GM18499 (cell line): ENCODE measurements around the gene CYB5R3.
"Not testable (repeated sequence)": the region's sequence is repeated elsewhere in the genome, so short reads cannot be mapped to it uniquely, and the experiment has no call there.

ENCODE experiments used
- ATAC-seq: cut with Tn5 transposase; IDR thresholded peaks from one replicate; pipeline ENCODE4 v1.9.1; 2021; ENCODE audit warnings: moderate number of reproducible peaks; ENCODE audit not compliant: insufficient read depth, unreplicated experiment

The CYB5R3 gene

GRCh38 chr22:42626951-42627625 lies 22.1 kb downstream of the CYB5R3 start:
- no peak for ATAC-seq

- no peak for ATAC-seq
Measured at GRCh38 chr22:42626431-42626830, 22.8 kb downstream of the CYB5R3 start.

- ATAC-seq: no peak
Measured at GRCh38 chr22:42625416-42625815, 23.8 kb downstream of the CYB5R3 start.

- ATAC-seq: no peak
Measured at GRCh38 chr22:42624551-42625106, 24.6 kb downstream of the CYB5R3 start.

GRCh38 chr22:42623756-42624441 lies 25.3 kb downstream of the CYB5R3 start:
- no peak for ATAC-seq

DNA sequence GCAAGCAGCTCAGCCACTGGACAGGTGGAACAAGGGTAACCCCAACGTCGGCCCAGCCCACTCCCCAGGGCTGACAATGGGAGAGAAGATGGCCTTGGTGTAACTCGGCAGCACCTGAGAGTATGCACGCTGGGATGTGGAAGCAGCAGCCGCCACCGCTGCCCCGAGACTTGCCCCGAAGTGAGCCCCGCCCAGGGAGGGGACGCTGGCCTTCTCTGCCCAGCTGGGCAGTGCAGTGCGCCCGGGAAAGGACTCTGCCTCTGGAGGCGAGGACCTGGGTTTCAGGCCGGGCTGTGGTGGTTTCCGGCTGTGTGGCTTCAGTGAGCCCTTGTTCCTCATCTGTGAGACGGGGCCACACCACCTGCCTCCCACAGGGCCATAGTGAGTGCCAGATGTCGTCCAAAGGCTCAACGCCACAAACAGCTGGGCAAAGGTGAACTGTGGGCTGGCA lies 25.9 kb downstream of the CYB5R3 start:
- no peak for ATAC-seq

GRCh38 chr22:42622061-42622710 lies 27.0 kb downstream of the CYB5R3 start:
- no peak for ATAC-seq

DNA sequence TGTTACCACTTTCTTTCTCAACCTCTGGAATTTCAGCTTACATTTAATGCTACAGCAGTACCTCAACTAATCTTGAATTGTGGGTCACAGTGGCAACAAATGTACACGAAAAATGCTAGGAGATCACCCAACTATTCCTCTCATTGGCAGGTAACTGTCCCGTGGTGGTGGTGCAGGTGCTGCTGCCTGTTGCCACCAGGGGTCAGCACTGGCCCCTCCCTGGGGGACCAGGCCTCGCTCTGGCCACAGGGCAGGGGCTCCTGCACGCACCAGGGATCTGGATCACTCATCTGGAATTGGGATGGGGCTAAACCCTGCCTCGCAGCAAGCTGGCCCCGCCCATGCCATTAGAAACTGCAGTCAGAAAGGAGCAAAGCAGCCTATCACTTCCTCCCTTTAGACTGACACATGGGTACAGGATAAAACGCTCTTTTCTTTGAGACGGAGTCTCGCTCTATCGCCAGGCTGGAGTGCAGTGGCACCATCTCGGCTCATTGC lies 27.6 kb downstream of the CYB5R3 start:
- ATAC-seq: no peak

- no peak for ATAC-seq
Measured at GRCh38 chr22:42620084-42620483, 29.1 kb downstream of the CYB5R3 start.

GRCh38 chr22:42619261-42620063 lies 29.7 kb downstream of the CYB5R3 start:
- ATAC-seq: no peak

DNA sequence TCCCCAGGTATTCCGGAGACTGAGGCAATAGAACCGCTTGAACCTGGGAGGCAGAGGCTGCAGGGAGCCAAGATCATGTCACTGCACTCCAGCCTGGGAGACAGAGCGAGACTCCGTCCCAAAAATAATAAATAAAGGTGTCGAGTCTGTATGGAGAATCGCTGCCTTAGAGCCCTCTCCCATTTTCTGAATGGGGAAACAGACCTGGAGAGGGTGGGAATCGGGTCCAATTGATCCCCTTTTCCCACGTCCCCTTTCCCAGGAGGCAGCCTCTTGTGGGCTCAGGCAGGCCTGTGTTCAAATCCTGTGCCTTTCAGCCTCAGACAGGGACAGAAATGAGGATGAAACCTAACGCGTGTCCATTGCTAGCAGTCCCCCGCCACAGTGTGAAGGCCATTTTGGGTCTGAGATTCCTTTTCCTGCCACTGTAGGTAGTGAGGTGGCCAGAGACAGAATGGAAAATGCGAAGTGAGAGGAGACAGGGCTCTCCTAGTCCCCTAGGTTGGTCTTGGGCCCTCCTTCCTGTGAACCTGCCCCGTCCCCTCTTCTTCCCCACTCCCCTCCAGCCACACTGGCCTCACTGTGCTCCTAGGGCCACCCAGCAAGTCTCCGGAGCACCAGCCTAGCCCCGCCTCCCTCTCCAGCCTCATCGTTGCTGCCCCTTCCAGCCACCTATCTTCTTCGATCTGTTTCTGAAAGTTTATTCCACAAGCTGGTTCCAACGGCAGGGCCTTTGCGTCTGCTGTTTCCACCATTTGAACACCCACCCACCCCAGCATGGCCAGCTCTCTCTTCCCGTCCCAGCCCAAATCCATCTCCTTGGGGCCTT lies 31.8 kb downstream of the CYB5R3 start:
- ATAC-seq: no peak

DNA sequence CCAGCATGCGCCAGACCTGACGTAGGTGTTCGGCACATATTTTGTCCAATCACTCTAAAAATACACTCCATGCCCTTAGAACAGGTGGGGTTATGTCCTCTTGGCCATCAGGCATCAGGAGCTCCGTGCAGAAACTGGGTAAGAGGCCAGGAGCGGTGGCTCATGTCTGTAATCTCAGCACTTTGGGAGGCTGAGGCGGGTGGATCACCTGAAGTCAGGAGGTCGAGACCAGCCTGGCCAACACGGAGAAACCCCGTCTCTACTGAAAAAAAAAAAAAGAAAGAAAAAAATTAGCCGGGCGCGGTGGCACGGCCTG lies 33.4 kb downstream of the CYB5R3 start:
- ATAC-seq: not testable (repeated sequence)

- ATAC-seq: peak; percentile 38
Measured at GRCh38 chr22:42615092-42615859, 33.9 kb downstream of the CYB5R3 start.

- peak; percentile 58 for ATAC-seq
Measured at GRCh38 chr22:42614312-42615091, 34.7 kb downstream of the CYB5R3 start, which contains the start of gene POLDIP3. TSS of gene POLDIP3 (minus strand) at chr22:42614883. CDS start at chr22:42614857, 26 bp downstream.

- no peak for ATAC-seq
Measured at GRCh38 chr22:42613872-42614301, 35.3 kb downstream of the CYB5R3 start.

GRCh38 chr22:42612336-42612735 lies 36.9 kb downstream of the CYB5R3 start:
- ATAC-seq: no peak

GRCh38 chr22:42611051-42611450 lies 38.1 kb downstream of the CYB5R3 start:
- ATAC-seq: no peak

GRCh38 chr22:42610186-42610585 lies 39.0 kb downstream of the CYB5R3 start:
- ATAC-seq: no peak
